Activated T-helper 1 cell treated with anti-CD3 and anti-CD28 coated beads, Interleukin-12 subunit alpha, Interleukin-12 subunit beta, Interleukin-2, Interleukin-4 antibody, amounts not matched to agents 30 ng/mL and 10 ng/mL and 1 ng/mL, durations not matched to agents 14 hours and 24 hours and 36 hours (primary cell): ENCODE results near the gene SMARCAD1. TPM values are rescaled to one million over a fixed set of nuclear protein-coding genes. Genes with fewer than 3 reads are reported as not detected.

Source experiments
- DNase-seq: peaks from one replicate; pipeline ENCODE4 v3.0.0; 2021; ENCODE audit warnings: low spot score
- H3K27ac Mint-ChIP-seq: one replicate; pipeline ENCODE4 v1.8.0; 2021; ENCODE audit warnings: mild to moderate bottlenecking, mixed read lengths
- H3K27me3 Mint-ChIP-seq: one replicate; pipeline ENCODE4 v1.8.0; 2022; ENCODE audit warnings: mild to moderate bottlenecking, moderate library complexity, mixed read lengths; ENCODE audit not compliant: insufficient read depth
- H3K36me3 Mint-ChIP-seq: one replicate; pipeline ENCODE4 v1.8.0; 2021; ENCODE audit warnings: low read depth, mixed read lengths
- H3K4me1 Mint-ChIP-seq: one replicate; pipeline ENCODE4 v1.8.0; 2021; ENCODE audit warnings: low read depth, mixed read lengths
- H3K4me3 Mint-ChIP-seq: one replicate; pipeline ENCODE4 v1.8.0; 2021; ENCODE audit warnings: mild to moderate bottlenecking, moderate library complexity, mixed read lengths
- H3K9me3 Mint-ChIP-seq: one replicate; pipeline ENCODE4 v1.8.0; 2021; ENCODE audit warnings: mixed read lengths
- intact Hi-C: fragments of 100-400 bp; cut with micrococcal nuclease; formaldehyde crosslinking; loops from one replicate; pipeline ENCODE4 v1.15.1; 2024
- total RNA-seq: library from RNA; stranded (reverse); gene quantifications from 2 replicates; pipeline ENCODE4 v1.2.3, GENCODE V29; 2022

The SMARCAD1 gene, protein sequence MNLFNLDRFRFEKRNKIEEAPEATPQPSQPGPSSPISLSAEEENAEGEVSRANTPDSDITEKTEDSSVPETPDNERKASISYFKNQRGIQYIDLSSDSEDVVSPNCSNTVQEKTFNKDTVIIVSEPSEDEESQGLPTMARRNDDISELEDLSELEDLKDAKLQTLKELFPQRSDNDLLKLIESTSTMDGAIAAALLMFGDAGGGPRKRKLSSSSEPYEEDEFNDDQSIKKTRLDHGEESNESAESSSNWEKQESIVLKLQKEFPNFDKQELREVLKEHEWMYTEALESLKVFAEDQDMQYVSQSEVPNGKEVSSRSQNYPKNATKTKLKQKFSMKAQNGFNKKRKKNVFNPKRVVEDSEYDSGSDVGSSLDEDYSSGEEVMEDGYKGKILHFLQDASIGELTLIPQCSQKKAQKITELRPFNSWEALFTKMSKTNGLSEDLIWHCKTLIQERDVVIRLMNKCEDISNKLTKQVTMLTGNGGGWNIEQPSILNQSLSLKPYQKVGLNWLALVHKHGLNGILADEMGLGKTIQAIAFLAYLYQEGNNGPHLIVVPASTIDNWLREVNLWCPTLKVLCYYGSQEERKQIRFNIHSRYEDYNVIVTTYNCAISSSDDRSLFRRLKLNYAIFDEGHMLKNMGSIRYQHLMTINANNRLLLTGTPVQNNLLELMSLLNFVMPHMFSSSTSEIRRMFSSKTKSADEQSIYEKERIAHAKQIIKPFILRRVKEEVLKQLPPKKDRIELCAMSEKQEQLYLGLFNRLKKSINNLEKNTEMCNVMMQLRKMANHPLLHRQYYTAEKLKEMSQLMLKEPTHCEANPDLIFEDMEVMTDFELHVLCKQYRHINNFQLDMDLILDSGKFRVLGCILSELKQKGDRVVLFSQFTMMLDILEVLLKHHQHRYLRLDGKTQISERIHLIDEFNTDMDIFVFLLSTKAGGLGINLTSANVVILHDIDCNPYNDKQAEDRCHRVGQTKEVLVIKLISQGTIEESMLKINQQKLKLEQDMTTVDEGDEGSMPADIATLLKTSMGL
- 44.0 and 46.3 TPM in 2 replicates for total RNA-seq

DNA sequence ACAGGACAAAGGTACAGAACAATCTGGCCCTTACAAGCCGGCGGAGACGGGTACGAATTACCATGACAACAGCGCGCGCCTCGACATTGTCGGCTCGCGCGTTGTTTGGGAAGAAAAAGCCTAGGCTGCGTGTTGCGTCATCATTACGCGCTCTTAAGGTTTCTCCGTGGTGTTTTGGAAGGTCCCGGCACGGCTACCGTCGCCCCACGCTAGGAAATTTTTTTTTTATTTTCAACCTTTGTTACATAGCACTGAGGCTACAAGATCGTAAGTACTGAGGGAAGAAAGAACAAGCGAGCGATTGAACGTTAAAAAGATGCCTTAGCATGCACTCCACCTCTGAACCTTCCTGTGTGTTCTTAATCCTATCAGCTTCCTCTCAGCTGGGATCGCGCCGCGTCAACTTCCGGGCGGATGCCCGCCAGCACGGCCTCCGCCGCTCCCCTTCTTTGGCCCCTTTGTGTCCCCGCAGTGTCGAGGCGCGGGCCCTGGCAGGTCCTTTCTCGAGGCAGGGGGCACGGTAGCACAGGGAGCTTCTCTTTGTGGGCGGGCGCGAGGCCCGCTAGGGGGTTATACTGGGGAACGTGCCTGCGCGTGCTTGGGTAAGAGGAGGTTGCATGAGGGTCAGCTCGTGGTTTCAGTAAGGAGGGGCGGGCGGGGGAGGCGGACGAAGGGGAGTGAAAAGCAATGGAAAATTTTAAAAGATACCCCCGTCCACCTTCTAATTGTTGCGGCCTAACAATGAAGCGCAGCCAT is at the start of gene SMARCAD1:
SMARCAD1 (plus strand) TSS at position 397 of the 756 bp plus-strand sequence. CDS start 530 bp downstream, outside the sequence.
- Mint-ChIP-seq H3K9me3 (no peaks in the 10 kb centered on the region), H3K27me3 (peaks cover 1% of the 10 kb centered on the region), H3K4me3 (peak within 1 kb of the TSS; percentile 95), H3K27ac (peak within 1 kb of the TSS; percentile 99), H3K36me3 (peaks cover 30% of the 10 kb centered on the region), H3K4me1 (peaks cover 28% of the 10 kb centered on the region)
- intact Hi-C loops: loop anchor here (1.0 to 2.0 kb wide), 3 partner anchors 9 to 244 kb away; partner anchors contain the start of gene PDLIM5
- DNase-seq: peak; percentile 82

DNA sequence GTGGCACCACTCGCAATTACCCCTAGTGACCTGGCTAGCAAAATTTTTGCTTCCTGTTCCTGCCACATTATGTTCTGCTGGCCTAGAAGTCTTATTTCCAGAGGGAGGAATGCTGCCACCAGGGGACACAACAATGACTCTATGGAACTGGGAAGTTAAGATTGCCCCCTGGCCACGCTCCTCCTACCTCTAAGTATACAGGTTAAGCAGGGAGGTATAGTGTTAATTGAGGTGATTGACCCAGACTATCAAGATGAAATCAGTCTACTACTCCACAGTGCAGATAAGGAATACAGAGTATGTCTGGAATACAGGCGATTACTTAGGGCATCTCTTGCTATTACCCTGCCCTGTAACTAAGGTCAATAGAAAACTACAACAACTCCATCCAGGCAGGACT is 48.8 kb upstream of the SMARCAD1 start:
- intact Hi-C loops: no loop called here
- H3K36me3 Mint-ChIP-seq: no peaks in the 10 kb centered on the region
- DNase-seq: no peak
- no peaks in the 10 kb centered on the region for H3K9me3 Mint-ChIP-seq
- H3K27me3 Mint-ChIP-seq: no peaks in the 10 kb centered on the region
- no peak overlapping the region for H3K4me3 Mint-ChIP-seq
- H3K27ac Mint-ChIP-seq: no peak overlapping the region
- no peaks in the 10 kb centered on the region for H3K4me1 Mint-ChIP-seq

DNA sequence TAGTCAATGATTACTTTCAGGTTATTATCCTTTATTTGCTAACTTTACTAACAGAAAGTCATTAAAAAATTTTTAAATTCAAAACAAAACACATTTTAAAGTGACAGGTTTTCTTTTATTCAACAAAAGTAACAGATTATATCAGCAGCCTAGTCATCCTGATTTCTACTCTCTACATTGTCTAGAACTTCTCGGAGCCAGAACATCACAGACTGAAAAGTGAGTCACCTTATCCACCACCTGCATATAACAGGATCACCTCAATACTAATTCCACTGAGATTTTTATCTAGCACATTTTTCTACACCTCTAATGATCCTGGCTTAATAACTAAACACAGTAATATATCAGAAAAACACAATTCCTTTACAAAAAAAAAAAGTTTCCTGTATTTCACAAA is 47.9 kb upstream of the SMARCAD1 start:
- no peak overlapping the region for H3K27ac Mint-ChIP-seq
- no peaks in the 10 kb centered on the region for H3K27me3 Mint-ChIP-seq

DNA sequence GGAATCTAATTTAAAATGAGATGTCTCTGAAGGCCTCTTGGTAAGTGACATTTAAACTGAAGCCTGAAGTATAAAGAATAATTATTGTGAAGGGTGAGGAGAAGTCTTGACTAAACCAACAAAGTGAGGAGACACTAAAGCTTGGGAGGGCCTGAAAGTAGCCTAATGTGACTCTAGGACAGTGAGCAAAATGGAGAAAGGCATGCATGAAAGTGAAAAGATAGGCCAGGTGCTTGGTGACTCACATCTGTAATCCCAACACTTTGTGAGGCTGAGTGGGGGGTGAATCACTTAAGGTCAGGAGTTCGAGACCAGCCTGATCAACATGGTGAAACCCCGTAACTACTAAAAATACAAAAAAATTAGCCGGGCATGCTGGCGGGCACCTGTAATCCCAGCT is 46.9 kb upstream of the SMARCAD1 start:
- H3K9me3 Mint-ChIP-seq: no peaks in the 10 kb centered on the region
- no peak for DNase-seq
- intact Hi-C loops: no loop called here
- no peaks in the 10 kb centered on the region for H3K27me3 Mint-ChIP-seq
- H3K4me1 Mint-ChIP-seq: no peaks in the 10 kb centered on the region
- no peak overlapping the region for H3K4me3 Mint-ChIP-seq
- peak overlapping the region; percentile 36 for H3K27ac Mint-ChIP-seq
- no peaks in the 10 kb centered on the region for H3K36me3 Mint-ChIP-seq

More for the DNA sequence above, 47.9 kb upstream of the SMARCAD1 start:
- no peaks in the 10 kb centered on the region for H3K4me1 Mint-ChIP-seq
- no peaks in the 10 kb centered on the region for H3K9me3 Mint-ChIP-seq
- DNase-seq: no peak
- H3K36me3 Mint-ChIP-seq: no peaks in the 10 kb centered on the region
- H3K4me3 Mint-ChIP-seq: no peak overlapping the region
- intact Hi-C loops: no loop called here

DNA sequence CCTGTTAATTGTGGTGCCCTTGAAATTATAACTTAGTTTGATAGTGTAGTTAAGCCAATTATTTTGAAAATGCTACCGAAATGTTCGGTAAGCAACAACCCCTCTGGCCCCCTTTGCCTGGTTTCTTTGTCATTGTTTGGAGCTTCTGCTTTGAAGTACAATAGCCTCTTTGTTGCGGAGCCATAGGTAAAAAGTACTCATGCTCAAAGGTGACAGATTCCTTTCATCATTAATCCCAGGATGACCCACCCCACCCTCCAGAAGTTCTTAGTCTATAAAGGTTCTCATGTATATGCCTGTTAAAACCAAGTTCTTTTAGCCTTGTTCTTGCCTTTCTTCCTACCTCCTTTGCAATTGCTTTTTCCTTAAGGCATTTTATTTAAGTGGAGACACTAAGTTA is 42.4 kb upstream of the SMARCAD1 start:
- H3K4me1 Mint-ChIP-seq: no peaks in the 10 kb centered on the region
- no peaks in the 10 kb centered on the region for H3K27me3 Mint-ChIP-seq
- intact Hi-C loops: no loop called here
- no peaks in the 10 kb centered on the region for H3K36me3 Mint-ChIP-seq
- no peak overlapping the region for H3K27ac Mint-ChIP-seq
- H3K4me3 Mint-ChIP-seq: no peak overlapping the region
- H3K9me3 Mint-ChIP-seq: peaks cover 4% of the 10 kb centered on the region
- no peak for DNase-seq

DNA sequence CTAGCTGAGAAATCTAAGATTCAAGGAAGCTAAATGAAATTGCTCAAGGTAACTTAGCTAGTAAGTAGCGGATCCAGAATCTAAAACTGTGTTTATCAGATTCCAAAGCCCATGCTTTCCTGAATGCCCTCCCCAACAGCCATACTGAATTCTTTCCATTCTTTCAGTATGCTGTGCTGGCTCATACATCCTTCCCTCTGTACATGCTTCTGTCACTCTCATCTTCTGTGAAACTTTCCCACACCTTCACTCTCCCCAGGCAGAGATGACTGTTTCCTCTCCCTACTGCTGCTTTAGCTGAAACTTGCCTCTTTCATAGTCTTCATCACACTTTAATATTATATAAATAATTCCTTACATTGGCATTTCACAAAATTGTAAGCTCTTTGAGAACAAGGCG is 39.3 kb upstream of the SMARCAD1 start:
- peaks cover 4% of the 10 kb centered on the region for H3K9me3 Mint-ChIP-seq
- no peaks in the 10 kb centered on the region for H3K4me1 Mint-ChIP-seq
- H3K36me3 Mint-ChIP-seq: no peaks in the 10 kb centered on the region
- H3K27ac Mint-ChIP-seq: no peak overlapping the region
- H3K4me3 Mint-ChIP-seq: no peak overlapping the region
- no peaks in the 10 kb centered on the region for H3K27me3 Mint-ChIP-seq
- DNase-seq: no peak
- intact Hi-C loops: no loop called here

DNA sequence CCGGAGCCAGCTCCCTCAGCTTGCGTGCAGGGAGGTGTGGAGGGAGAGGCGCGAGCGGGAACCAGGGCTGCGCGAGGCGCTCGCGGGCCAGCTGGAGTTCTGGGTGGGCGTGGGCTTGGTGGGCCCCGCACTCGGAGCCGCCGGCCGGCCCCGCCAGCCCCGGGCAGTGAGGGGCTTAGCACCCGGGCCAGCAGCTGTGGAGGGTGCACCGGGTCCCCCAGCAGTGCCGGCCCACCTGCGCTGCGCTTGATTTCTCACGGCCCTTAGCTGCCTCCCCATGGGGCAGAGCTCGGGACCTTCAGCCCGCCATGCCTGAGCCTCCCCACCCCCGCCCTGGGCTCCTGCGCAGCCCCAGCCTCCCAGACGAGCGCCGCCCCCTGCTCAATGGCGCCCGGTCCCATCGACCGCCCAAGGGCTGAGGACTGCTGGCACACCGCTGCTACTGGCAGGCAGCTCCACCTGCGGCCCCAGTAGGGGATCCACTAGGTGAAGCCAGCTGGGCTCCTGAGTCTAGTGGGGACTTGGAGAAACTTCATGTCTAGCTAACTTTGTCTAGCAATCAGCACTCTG is 37.8 kb upstream of the SMARCAD1 start:
- no peak overlapping the region for H3K27ac Mint-ChIP-seq
- no peaks in the 10 kb centered on the region for H3K36me3 Mint-ChIP-seq
- H3K9me3 Mint-ChIP-seq: peaks cover 4% of the 10 kb centered on the region
- H3K4me3 Mint-ChIP-seq: no peak overlapping the region
- intact Hi-C loops: no loop called here
- no peaks in the 10 kb centered on the region for H3K4me1 Mint-ChIP-seq
- no peak for DNase-seq
- H3K27me3 Mint-ChIP-seq: no peaks in the 10 kb centered on the region

DNA sequence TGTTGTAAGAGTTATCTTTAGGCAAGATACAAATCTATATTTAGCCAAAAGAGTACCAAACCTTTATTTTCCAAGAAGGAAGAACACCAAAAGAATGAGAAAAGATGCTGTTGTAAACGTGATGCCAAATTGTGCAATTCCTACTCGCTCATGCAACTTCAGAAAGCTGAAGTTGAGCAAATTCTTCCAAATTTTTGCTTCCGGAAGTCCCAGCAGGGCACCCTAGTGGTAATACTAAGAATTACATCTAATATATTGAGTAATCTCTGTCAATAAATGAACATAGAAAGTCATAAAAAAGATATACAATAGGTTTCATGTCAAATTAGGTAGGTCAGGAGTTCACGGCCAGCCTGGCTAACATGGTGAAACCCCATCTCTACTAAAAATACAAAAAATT is 36.0 kb upstream of the SMARCAD1 start:
- no peak overlapping the region for H3K4me3 Mint-ChIP-seq
- H3K4me1 Mint-ChIP-seq: no peaks in the 10 kb centered on the region
- no peak for DNase-seq
- peaks cover 4% of the 10 kb centered on the region for H3K9me3 Mint-ChIP-seq
- H3K36me3 Mint-ChIP-seq: no peaks in the 10 kb centered on the region
- no peak overlapping the region for H3K27ac Mint-ChIP-seq
- intact Hi-C loops: no loop called here
- peaks cover 5% of the 10 kb centered on the region for H3K27me3 Mint-ChIP-seq

DNA sequence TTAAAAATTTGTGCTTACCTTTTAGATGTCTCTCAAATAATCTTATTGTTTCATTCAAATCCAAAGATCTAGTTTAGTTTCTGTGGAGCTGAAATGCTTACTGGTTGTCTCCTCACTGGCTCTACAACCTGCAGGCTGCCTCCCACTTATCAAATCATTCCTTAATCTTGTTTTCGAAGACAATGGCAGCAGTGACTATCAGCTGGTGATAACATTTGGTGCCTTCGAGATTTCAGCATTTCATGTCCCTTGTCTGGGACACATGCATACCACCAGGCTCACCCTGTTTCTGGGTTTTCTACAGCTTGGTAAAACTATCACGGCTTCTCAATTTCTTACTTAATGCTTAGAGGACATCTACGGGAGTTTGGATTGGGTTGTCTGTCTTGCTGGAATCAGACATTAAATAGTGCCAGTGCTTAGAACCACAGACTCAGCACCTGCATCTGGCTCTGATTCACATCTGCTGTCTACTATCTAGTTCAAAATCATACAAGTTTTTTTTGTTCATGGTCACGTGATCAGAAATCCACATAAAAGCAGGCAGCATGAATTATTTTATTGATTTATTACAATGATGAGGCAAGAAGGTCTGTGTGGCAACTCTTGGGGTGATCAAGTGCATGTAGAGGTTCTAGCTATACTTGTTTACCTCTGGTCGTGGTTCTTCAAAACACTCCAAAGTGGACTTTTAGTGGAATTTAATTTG is 32.0 kb upstream of the SMARCAD1 start:
- Mint-ChIP-seq H3K4me3 (no peak overlapping the region), H3K9me3 (no peaks in the 10 kb centered on the region), H3K4me1 (no peaks in the 10 kb centered on the region), H3K36me3 (no peaks in the 10 kb centered on the region), H3K27me3 (peaks cover 5% of the 10 kb centered on the region), H3K27ac (no peak overlapping the region)
- DNase-seq: no peak
- intact Hi-C loops: no loop called here

DNA sequence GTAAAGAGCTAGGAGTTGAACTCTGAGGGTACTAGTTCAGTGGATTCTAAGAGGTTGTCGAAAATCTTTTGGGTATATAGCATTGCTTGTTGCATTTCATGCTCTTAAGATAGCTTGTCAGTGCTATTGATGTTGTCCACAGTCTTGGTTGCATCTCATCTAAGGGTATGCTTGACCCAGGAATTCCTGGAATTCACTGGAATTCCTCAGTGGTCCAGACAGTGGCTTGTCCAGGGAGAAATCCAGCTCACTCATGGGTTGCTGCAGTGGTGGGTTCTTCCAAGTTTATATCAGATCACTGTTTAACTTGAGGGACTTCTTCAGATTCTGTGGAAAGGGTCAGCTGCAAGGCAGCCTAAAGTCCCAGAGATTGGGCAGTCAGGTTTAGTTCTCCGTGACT is 29.8 kb upstream of the SMARCAD1 start:
- Mint-ChIP-seq H3K36me3 (no peaks in the 10 kb centered on the region), H3K27me3 (peaks cover 9% of the 10 kb centered on the region), H3K4me3 (no peak overlapping the region), H3K4me1 (no peaks in the 10 kb centered on the region), H3K9me3 (no peaks in the 10 kb centered on the region), H3K27ac (no peak overlapping the region)
- DNase-seq: no peak
- intact Hi-C loops: no loop called here

DNA sequence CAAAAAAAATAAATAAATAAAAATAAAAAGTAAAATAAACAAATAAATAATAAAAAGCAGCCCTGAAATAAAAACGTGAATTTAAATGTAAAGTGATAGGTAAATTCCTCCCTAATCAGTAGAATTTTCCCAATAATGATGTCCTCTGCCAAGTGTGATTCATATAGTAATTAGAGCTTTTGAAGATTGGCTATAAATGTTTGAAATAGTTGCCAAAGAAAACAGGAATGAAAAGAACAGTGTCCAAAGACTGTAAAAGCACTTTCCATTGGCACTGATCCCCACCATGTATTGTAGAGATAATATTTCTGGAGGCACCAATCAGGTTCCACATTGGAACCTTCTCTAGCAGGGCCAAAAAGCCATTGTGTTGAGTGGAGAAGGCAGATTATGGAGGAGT is 25.9 kb upstream of the SMARCAD1 start:
- no peaks in the 10 kb centered on the region for H3K4me1 Mint-ChIP-seq
- H3K27me3 Mint-ChIP-seq: peaks cover 4% of the 10 kb centered on the region
- H3K9me3 Mint-ChIP-seq: no peaks in the 10 kb centered on the region
- H3K4me3 Mint-ChIP-seq: no peak overlapping the region
- H3K27ac Mint-ChIP-seq: no peak overlapping the region
- H3K36me3 Mint-ChIP-seq: no peaks in the 10 kb centered on the region
- intact Hi-C loops: no loop called here
- no peak for DNase-seq

DNA sequence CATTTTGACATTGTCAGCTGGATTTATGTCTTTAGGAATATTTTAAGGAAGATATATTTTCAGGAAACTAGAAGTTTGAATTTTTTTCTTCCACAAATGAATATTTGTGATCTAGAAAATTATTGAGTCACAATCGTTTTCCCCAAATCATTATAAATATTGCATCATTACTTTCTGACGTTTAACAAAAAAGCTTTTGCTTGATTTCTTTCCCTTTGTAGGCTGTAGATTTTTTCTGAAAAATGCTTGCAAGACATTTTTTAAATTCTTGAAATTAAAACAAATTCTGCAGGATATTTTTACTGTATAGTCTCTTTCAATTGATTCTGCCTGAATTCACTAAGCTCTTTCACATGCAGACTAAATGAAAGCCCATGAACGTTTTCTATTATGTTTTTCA is 4.9 kb upstream of the SMARCAD1 start:
- no peak for DNase-seq
- no peaks in the 10 kb centered on the region for H3K36me3 Mint-ChIP-seq
- intact Hi-C loops: no loop called here
- H3K27me3 Mint-ChIP-seq: peaks cover 8% of the 10 kb centered on the region
- H3K4me3 Mint-ChIP-seq: no peak overlapping the region
- H3K9me3 Mint-ChIP-seq: no peaks in the 10 kb centered on the region
- no peak overlapping the region for H3K27ac Mint-ChIP-seq
- peaks cover 4% of the 10 kb centered on the region for H3K4me1 Mint-ChIP-seq
